Stimulated activated naive CD8-positive, alpha-beta T cell treated with anti-CD3 and anti-CD28 coated beads, Interleukin-15, Interleukin-2, amounts not matched to agents 100 U/mL and 50 U/mL, for 24 hours (primary cell): ENCODE results near the gene TRPM2.
"Not testable (repeated sequence)": the region's sequence is repeated elsewhere in the genome, so short reads cannot be mapped to it uniquely, and the experiment has no call there.

ENCODE experiments used
- ATAC-seq: fragments of 150-1000 bp; cut with Tn5 transposase; one replicate; pipeline ENCODE4 v1.10.0; 2021
- DNase-seq: peaks from one replicate; pipeline ENCODE4 v3.0.0; 2021

Gene TRPM2

DNA sequence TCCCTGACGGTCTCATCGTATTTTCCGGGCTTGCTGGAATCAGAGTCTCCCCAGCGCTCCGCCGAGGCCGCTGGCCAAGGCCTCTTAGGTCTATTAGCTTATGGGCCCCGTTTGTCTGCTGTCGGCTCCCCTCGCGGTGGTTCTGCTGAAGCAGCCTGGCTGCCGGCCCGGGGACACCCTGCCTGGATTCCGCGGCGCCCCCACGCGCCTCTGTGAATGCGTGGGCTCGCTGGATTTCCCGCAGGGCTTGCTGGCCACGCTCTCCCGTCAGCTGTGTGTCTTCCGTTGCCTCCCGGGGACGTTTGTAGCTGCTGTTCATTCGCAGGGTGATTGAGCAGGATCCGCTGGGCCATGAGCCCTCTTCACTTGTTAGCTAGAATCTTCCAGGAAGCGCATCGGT, 110.3 kb downstream of the TRPM2 start:
- no peak for DNase-seq
- no peak for ATAC-seq

DNA sequence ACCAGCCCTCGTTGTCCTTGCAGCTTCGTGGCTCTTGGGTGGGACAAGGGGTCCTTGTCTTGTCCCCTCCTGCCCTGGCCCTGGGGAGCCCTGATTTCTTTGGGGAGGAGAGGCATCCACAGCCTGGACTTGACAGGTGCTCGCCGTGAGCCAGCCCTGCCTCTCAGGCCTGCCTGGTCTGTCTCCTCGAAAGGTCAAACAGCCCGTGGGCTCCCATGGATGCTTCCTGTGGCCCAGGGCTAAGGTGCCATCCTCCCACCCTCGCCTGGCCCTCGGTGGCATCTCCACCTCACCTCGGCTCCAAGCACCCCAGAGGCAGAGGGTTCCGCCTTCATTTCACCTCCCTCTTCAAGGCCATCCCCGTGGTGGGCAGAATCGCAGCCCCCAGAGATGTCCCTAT, 110.9 kb downstream of the TRPM2 start:
- no peak for ATAC-seq
- DNase-seq: no peak

- no peak for DNase-seq
- no peak for ATAC-seq
These were observed 113.0 kb downstream of the TRPM2 start for GRCh38 chr21:44466351-44466954.

- ATAC-seq (no peak), DNase-seq (no peak)
These were observed 113.8 kb downstream of the TRPM2 start for GRCh38 chr21:44466996-44467858.

DNA sequence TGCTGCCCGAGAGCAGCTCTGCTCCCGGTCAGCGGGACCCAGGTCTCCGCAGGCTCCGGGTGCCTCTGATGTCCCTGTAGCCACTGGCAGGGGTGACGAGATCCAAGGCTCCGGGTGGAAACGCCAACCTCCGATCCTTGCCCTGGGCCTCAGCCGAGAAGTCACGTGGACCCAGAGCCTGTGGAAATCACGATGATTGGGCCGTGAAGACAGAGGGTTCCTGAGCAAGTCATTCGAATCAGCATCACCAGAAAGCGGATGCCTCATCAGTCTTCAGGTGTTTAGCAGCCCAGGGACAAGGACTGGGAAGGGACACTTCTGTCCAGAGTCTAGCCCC, 114.4 kb downstream of the TRPM2 start:
- no peak for DNase-seq
- no peak for ATAC-seq

DNA sequence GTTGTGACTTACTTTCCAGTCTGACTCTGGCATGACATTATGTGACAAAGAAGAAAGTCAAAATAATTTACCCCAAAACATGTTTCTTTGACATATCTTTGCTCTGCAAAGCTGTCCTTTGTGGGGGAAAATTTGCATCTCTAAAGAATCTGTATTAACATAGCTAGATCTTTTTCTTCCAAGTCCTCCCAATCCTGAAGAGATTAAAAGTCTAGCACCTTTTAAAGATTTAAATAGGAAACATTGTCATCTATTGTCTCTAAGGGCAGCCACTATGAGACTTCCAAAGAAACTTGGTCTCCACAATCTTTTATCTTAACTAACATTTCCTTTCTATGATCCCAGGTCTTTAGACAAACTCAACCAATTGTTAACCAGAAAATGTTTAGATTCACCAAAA, 117.9 kb downstream of the TRPM2 start:
- no peak for ATAC-seq

DNA sequence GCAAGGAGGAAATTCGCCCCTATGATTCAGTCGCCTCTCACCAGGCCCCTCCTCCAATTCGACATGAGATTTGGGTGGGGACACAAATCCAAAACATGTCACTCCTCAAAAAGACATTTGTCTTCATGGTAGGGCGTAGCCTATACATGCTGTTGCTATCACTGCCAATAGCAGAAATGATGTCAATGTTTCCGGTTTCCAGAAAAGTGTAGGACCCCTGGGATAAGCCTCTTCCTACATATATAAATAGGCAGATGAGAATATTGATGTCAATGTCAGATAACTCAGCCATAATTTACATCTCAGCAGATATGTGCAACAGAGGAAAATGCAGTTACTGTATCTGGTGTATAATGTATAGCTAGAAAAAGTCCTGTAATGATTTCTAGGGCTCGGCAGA, 118.6 kb downstream of the TRPM2 start:
- no peak for DNase-seq
- ATAC-seq: no peak

More for the DNA sequence above, 117.9 kb downstream of the TRPM2 start:
- no peak for DNase-seq

GRCh38 chr21:44473915-44474555, 120.6 kb downstream of the TRPM2 start:
- ATAC-seq: no peak
- DNase-seq: no peak

DNA sequence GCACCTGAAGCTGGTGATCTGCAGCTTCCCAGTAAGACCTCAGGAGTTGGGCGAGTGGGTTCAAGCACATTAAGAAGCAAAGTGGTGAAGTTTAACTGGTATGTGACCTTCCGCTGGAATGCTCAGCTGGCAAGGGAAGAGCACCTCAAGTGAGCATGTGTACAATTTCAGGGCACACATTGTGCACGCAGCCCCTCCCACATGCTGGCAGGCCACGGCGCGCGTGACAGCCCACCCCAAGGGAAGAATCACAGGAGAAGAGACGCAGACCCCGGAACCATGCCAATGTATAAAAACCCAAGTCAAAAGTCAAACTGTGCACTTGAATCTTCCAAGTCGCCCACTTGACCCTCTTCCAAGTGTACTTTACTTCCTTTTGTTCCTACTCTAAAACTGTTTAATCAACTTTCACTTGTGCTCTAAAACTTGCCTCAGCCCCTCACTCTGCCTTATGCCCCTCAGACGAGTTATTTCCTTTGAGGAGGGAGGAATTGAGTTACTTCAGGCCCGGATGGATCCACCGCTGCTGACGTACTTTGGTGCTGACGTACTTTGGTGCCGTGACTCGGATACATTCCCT, 121.9 kb downstream of the TRPM2 start:
- DNase-seq (no peak), ATAC-seq (no peak)

DNA sequence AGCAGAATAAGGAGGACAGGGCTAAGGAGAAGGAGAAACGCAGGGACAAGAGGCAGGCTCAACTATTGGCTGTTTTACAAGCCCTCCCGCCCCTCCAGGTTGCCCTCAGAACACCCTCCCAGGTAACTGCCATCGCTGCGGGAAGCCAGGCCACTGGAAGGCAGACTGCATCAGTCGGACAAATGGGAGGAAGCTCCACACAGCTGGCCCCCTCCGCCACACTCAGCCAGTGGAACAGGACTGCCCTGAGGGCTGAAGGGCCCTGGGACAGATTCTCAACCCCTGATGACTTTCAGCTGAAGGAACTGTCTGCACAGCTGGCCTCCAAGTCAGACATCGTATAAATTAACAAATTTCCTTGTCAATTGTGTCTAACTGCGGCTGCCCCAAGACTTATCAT, 123.7 kb downstream of the TRPM2 start:
- ATAC-seq (no peak), DNase-seq (no peak)

DNA sequence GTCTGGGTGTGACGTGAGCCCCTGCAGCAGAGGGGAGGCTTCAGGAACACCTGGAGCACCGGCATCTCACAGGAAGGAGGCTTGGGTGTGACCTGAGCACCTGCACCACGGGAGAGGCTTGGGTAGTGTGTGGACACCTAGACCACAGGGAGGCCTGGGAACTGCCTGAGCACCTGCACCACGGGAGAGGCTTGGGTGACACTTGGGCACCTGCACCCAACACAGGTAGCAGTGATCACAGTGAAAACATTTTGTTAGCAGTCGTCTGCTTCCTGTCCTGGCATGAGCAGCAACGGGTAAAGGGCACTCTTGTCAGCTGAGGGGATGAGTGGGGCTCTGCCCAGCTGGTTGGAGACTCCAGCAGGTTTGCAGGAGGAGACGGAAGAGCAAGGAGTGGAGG, 124.3 kb downstream of the TRPM2 start:
- ATAC-seq (no peak), DNase-seq (no peak)

DNA sequence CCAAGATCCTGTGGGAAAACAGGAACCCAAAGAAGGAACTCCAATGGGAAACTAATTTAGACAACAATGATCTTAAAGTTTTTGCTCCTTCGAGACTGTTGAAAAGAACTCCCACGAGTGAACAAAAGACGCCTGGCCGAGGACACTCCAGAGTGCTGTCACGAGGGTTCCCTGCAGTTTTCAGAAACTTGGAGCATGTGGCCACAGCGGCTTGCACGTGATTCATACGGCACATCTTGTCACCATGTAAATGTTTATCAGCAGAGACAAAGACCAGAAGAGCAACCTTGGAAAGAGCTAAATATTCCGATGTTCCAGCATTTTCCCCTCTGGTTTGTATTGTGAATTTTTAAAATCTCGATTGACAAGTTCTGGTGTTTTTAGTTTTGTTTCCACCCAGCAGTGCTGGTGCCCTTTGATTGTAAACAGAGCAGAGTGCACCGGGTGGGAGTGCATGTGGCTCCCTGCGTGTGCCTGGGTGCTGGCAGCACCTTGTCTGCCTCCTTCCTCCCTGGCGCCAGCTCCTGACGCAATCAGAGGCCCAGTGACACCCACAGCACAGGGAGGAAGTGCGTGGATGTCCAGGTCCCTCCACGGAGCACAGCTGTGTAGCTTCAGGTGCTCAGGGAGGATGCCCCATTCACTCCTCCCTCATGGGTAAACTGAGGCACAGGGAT, 124.8 kb downstream of the TRPM2 start:
- DNase-seq (no peak), ATAC-seq (no peak)

DNA sequence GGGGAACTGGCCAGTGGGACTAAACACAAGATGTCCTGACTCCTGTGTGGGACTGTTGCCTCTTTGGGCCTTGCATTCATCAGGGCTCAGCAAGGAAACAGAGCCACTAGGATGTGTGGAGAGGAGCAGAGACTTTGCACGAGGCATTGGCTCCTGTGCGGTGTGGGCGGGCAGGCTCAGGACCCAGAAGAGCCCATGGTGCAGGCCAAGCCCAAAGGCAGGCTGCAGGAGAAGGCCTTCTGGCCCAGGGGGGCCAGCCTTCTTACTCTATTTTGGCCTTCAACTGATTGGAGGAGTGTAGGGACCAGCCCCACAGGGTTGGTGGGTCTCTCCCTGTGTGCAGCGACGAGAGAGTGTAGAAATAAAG, 125.4 kb downstream of the TRPM2 start:
- DNase-seq (no peak), ATAC-seq (no peak)

DNA sequence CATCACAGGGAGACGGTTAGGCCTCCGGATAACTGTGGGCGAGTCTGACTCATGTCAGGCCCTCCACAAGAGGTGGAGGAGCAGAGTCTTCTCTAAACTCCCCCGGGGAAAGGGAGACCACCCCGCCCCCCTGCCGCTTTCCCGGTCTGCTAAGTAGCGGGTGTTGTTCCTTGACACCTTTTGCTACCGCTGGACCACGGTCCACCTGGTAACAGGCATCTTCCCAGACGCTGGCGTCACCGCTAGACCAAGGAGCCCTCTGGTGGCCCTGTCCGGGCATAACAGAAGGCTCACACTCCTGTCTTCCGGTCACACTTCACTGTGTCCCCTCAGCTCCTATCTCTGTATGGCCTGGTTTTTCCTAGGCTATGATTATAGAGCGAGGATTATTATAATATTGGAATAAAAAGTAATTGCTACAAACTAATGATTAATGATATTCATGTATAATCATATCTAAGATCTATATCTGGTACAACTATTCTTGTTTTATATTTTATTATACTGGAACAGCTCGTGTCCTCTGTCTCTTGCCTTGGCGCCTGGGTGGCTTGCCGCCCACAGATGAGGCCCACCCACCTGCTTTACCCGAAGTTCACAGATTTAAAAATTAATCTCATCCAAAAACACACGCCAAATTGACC, 126.3 kb downstream of the TRPM2 start:
- peak; percentile 48 for DNase-seq
- ATAC-seq: not testable (repeated sequence)

- DNase-seq: no peak
- ATAC-seq: no peak
These were observed 127.0 kb downstream of the TRPM2 start for GRCh38 chr21:44480200-44481053.

DNA sequence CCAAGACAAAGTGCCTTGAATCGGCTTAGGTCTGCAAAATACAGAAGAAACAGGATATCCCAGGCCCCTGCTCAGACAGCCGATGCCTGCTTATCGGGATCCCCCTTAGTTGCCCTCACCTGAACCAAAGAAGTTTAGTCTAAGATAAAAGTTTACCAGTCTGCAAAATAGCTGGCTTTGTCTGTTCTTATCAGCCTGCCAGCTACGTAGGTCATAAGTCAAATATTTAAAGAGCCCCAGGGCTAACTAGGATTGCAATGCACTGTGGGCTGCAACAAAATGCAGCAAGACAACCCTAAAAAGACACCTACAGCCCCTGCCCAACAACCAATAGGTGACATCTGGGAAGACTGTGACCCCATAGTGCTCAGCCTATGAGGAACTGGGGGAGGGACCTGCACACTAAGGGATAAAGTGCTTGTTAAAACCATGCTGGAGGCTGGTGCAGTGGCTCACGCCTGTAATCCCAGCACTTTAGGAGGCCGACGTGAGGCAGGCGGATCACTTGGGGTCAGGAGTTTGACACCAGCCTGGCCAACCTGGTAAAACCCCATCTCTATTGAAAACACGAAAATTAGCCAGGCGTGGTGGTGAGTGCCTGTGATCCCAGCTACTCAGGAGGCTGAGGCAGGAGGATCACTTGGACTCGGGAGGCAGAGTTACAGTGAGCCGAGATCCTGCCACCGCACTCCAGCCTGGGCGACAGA, 129.3 kb downstream of the TRPM2 start:
- DNase-seq: no peak
- no peak for ATAC-seq

GRCh38 chr21:44483288-44484237, 130.1 kb downstream of the TRPM2 start:
- DNase-seq: no peak
- ATAC-seq: no peak

DNA sequence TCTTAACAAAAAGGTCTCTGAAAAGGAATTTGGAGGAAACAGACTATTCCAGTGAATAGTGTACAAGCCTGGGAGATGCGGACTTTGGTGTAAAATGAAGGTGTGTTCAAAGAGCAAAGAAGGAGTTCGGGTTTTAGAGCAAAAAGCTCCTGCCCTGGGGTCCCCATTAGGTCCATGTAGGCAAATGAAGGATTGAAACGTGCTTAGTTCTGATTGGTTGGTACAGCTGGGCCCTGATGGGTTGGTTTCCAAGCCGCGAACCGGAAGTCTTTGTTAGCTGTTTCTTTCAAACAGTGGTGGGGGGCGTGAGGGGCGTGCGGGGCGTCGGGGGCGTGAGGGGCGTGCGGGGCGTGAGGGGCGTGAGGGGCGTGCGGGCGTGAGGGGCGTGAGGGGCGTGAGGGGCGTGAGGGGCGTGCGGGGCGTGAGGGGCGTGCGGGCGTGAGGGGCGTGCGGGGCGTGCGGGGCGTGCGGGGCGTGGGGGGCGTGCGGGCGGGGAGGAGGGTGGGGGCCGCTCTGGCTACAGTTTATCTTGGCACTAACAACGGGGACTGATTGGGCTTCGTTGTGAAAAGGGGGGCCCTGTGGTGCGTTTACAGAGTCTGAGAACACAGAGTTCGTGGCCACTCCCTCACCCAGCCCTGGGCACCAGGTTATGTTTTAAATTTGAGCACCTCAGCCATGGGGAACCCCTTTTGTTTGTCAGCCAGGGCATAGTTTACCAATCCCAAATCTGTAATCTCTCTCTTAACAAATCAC, 131.3 kb downstream of the TRPM2 start:
- no peak for ATAC-seq

More for the DNA sequence above, 131.3 kb downstream of the TRPM2 start:
- DNase-seq: no peak
